OCI-M1 (cell line): ENCODE results near the gene KCNMA1.
"Not testable (repeated sequence)": the region's sequence is repeated elsewhere in the genome, so short reads cannot be mapped to it uniquely, and the experiment has no call there.

Experiments
- DNase-seq: peaks from one replicate; lab custom pipeline; 2025; lab: John Stamatoyannopoulos, UW

The KCNMA1 gene

GRCh38 chr10:77604941-77605351, 32.7 kb downstream of the KCNMA1 start:
- no peak for DNase-seq

GRCh38 chr10:77604063-77604462, 33.5 kb downstream of the KCNMA1 start:
- DNase-seq, result no peak

DNA sequence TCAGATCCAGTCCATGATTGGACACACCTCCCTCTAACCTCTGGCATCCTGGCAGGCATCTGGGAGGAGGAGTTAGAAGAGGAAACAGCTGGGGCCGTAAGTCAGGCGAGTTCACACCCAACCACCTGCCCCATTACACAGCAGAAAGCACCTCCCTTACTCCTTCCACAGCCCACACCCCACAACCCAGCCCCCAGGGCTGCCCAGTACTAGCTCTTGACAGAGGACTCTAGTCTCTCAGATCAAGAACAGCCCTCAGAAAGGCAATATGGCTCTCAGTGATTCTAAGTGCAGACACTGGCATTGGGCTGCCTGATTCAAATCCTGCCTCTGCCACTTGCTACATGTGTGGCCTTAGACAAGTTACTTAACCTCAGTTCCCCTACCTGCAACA, 34.1 kb downstream of the KCNMA1 start:
- peak; percentile 20 for DNase-seq

DNA sequence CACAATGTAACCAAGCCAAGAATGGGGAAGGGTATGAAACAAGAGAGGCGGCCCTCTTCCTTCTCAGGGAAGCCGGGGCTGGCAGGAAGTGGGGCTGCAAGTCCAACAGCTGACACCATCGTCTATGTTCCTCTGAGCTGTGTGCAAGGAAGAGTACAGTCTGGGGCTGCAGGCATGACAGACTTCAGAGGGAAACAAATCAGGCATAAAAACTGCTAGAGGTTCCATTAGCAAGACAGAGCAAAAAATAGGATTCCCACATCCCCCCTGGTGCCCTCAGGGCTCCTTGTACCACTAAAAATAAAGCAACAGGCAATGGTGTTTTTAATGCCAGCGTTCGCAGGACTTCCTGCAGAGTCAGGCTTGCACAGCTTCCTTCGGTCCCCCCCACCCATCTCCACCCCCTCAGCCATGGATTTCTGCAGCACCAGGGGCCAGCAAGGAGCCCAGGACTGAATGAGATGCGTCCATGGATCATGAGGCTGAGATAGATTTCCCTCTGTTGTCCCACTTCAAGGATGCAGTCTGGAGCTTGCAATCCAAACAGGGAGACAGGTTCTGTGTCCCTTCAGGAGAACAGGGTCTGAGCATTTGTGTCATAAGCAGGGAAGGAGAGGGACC, 34.6 kb downstream of the KCNMA1 start:
- DNase-seq, result no peak

GRCh38 chr10:77602231-77602912, 35.2 kb downstream of the KCNMA1 start:
- no peak for DNase-seq

DNA sequence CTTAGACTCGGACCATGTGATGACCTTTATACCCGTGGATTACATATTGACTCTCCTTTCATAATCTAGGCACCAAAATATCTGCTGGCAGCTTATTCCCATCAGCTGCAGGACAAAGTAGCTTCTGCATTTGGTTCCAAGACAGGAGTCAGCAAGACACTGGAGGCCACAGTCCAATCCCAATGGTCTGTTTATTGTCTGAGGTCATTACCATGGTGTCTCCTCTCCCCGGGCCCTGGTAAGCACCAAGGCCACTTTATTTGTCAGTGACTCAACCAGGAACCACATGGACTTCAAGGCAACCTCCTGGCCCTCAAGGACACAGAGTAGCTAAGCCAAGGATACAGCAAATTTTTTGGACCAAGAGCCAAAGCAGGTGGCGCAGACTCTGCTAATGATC, 36.1 kb downstream of the KCNMA1 start:
- no peak for DNase-seq

DNA sequence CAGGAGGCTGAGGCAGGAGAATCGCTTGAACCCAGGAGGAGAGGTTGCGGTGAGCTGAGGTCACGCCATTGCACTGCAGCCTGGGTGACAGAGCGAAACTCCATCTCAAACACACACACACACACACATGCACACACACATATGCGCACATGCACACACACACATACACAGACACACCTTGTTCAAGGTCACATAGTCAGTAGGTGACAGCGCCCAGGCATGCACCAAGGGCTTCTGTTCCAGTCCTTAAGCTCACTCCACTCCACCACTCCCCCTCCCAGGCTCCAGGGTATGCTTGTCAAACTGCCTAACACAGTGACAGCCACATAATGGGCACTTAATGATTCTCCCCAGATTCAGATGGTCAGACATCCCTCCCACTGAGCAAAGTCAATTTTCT, 37.0 kb downstream of the KCNMA1 start:
- no peak for DNase-seq

GRCh38 chr10:77599651-77600050, 38.0 kb downstream of the KCNMA1 start:
- no peak for DNase-seq

- no peak for DNase-seq
Measured at GRCh38 chr10:77598606-77599005, 39.0 kb downstream of the KCNMA1 start.

GRCh38 chr10:77597560-77597959, 40.0 kb downstream of the KCNMA1 start:
- DNase-seq, result no peak

- no peak for DNase-seq
Measured at GRCh38 chr10:77594471-77594783, 43.2 kb downstream of the KCNMA1 start.

DNA sequence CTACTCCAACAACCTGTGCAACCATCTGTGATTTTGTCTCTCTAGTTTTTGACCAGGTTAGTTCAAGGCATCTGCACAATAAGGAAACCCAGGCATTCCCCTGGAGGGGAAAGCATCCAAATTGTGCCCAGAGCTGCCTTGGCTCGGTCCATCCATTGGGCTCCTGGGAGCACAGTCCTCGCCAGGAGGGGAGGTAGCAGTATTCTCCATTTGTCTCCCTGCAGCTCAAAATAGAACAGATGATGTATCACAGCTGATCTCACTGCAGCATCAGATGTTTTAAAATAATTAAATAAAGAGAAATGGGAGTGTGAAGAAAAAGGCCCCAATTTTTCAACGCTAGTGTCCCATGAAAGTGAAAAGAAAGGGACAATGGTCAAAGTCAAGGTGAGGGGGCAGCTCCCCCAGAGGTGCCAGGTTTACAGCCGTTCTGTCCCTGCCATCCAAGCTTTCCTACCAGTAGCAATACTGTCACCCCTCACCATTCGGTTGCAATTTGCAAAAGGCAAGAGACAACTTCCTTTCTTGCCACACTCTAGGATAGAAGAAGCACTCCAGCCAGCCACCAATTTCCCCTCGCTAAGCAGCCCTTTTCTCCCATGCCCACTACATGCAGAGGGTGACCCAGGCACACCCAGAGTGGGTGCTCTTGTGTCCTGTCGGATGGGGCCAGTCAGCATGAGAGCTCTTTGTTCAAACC, 43.7 kb downstream of the KCNMA1 start:
- DNase-seq, result no peak

GRCh38 chr10:77592946-77593636, 44.5 kb downstream of the KCNMA1 start:
- DNase-seq, result peak; percentile 6

DNA sequence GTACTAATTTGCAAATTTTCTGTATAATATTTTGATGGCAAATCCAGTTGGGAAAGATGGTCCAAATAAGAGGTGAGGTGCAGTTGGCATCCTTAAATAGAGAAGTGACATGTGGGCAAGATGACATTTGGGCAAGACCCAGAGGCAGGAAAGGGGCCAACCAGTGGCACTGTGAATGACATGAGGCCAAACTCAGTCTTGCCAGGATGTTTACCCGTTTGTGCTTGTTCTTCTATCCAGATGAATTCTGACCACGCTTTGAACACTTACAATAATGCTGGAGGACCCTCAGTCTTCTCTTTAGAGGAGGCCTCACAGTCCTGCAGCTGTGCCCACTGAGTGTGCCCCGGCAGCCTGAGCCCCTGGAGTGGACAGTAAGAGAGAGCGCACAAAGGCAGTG, 45.1 kb downstream of the KCNMA1 start:
- DNase-seq, result no peak

- DNase-seq, result no peak
Measured at GRCh38 chr10:77591238-77591880, 46.2 kb downstream of the KCNMA1 start.

- DNase-seq, result no peak
Measured at GRCh38 chr10:77590344-77591237, 47.0 kb downstream of the KCNMA1 start.

DNA sequence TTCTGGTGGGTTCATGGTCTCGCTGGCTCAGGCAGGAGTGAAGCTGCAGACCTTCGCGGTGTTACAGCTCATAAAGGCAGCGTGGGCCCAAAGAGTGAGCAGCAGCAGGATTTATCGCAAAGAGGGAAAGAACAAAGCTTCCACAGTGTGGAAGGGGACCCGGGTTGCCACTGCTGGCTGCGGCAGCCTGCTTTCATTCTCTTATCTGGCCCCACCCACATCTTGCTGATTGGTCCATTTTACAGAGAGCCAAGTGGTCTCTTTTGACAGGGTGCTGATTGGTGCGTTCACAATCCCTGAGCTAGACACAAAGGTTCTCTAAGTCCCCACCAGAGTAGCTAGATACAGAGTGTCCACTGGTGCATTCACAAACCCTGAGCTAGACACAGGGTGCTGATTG, 47.9 kb downstream of the KCNMA1 start:
- DNase-seq, result not testable (repeated sequence)

GRCh38 chr10:77588886-77589285, 48.7 kb downstream of the KCNMA1 start:
- no peak for DNase-seq

- no peak for DNase-seq
Measured at GRCh38 chr10:77587416-77587790, 50.2 kb downstream of the KCNMA1 start.

DNA sequence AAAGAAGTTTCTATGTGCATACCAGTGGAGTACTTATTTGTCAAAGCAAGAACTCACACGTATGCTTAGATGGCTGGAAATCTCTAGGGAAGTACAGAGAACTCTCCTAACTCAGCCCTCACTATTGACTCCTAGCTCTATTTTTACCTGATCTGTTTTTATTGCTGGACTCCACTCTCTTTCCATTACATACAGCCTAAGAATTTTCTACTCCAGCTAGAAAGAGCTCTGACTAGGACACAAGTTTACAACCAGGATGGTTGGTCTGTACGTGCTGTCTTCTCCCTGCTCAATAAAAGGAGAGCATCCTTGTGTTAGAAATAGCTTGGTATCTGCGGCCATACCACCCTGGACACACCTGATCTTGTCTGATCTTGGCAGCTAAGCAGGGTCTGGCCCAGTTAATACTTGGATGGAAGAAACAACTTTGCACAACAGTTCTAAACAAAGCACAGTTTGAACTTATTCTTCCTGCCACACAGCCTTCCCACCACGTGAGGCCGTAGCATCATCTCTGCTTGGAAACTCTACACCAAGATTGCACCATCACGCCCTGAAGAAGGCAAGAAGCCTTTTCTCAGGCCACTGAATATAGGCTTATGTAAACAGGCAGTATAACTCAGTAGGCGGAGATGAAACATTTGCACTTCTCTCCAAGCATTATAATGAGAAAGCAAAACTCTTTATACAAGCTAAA, 50.7 kb downstream of the KCNMA1 start:
- DNase-seq, result peak; percentile 39

GRCh38 chr10:77584938-77585337, 52.7 kb downstream of the KCNMA1 start:
- no peak for DNase-seq
